ENCODE measurements around the gene TRIM4.
"Not testable (repeated sequence)": the region's sequence is repeated elsewhere in the genome, so short reads cannot be mapped to it uniquely, and the experiment has no call there.

TRIM4 gene

GRCh38 chr7:99893280-99893679, 26.1 kb downstream of the TRIM4 start:
- no peak for DNase-seq (ENCODE audit: low read depth)
- TF ChIP-seq CTCF (conservative IDR thresholded peaks at IDR 0.05; ENCODE audit: low read length), result no peak
- H3K4me3 ChIP-seq (ENCODE audit: low read length), result no peak overlapping the region

GRCh38 chr7:99890348-99890747, 29.0 kb downstream of the TRIM4 start:
- not testable (repeated sequence) for DNase-seq (ENCODE audit: low read depth); H3K4me3 ChIP-seq (ENCODE audit: low read length)

GRCh38 chr7:99888366-99888765, 31.0 kb downstream of the TRIM4 start:
- H3K4me3 ChIP-seq (ENCODE audit: low read length), result not testable (repeated sequence)

GRCh38 chr7:99881370-99881769, 38.0 kb downstream of the TRIM4 start:
- TF ChIP-seq CTCF (conservative IDR thresholded peaks at IDR 0.05; ENCODE audit: low read length), result no peak
- H3K4me3 ChIP-seq (ENCODE audit: low read length), result no peak overlapping the region
- DNase-seq (ENCODE audit: low read depth), result no peak

More at GRCh38 chr7:99888366-99888765, 31.0 kb downstream of the TRIM4 start:
- DNase-seq (ENCODE audit: low read depth), result not testable (repeated sequence)

- DNase-seq (ENCODE audit: low read depth), result no peak
- H3K4me3 ChIP-seq (ENCODE audit: low read length), result no peak within 1 kb of the TSS
- TF ChIP-seq CTCF (conservative IDR thresholded peaks at IDR 0.05; ENCODE audit: low read length), result no peak
Observed at GRCh38 chr7:99876933-99877332, 42.4 kb downstream of the TRIM4 start, which contains the start of gene OR2AE1. Gene OR2AE1, minus strand, starts transcription at chr7:99877033. Its CDS starts 0 bp downstream, at chr7:99877033.

GRCh38 chr7:99876491-99876890, 42.8 kb downstream of the TRIM4 start:
- no peak for TF ChIP-seq CTCF (conservative IDR thresholded peaks at IDR 0.05; ENCODE audit: low read length)

GRCh38 chr7:99868246-99868645, 51.1 kb downstream of the TRIM4 start:
- no peak for DNase-seq (ENCODE audit: low read depth)
- no peak overlapping the region for H3K4me3 ChIP-seq (ENCODE audit: low read length)
- no peak for TF ChIP-seq CTCF (conservative IDR thresholded peaks at IDR 0.05; ENCODE audit: low read length)

More at GRCh38 chr7:99876491-99876890, 42.8 kb downstream of the TRIM4 start:
- H3K4me3 ChIP-seq (ENCODE audit: low read length), result no peak overlapping the region
- DNase-seq (ENCODE audit: low read depth), result no peak

GRCh38 chr7:99867477-99867876, 51.9 kb downstream of the TRIM4 start:
- not testable (repeated sequence) for DNase-seq (ENCODE audit: low read depth); H3K4me3 ChIP-seq (ENCODE audit: low read length)

- DNase-seq (ENCODE audit: low read depth), result no peak
- no peak for TF ChIP-seq CTCF (conservative IDR thresholded peaks at IDR 0.05; ENCODE audit: low read length)
- no peak overlapping the region for H3K4me3 ChIP-seq (ENCODE audit: low read length)
Observed at GRCh38 chr7:99863847-99864440, 55.4 kb downstream of the TRIM4 start.
